MV-4-11 (cell line): ENCODE data around the gene KRT71.
A peak's percentile ranks its signal among the peaks of the same experiment; 100 is the strongest.

Source experiments
- DNase-seq: peaks from one replicate; lab custom pipeline; 2025; lab: John Stamatoyannopoulos, UW

Gene KRT71

DNA sequence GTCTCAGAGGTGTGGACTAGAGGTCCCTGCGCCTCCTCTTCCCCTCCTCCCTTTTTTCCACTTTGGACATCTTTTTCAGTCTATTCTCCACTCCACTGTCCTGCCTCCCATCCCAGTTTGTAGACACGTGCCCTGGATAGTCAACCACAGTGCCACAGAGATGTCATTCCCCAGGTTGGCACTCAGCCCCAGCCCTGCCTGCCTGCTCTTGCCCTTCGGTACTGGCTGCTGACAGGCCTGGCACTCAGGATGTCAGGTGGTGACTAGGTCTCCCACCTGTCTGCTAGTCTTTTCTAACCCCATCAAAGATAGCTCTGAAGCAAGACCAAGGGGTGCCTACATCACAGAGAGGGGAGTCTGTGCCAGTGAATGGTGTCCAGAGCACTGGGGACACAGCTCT lies 15.8 kb downstream of the KRT71 start:
- no peak for DNase-seq

DNA sequence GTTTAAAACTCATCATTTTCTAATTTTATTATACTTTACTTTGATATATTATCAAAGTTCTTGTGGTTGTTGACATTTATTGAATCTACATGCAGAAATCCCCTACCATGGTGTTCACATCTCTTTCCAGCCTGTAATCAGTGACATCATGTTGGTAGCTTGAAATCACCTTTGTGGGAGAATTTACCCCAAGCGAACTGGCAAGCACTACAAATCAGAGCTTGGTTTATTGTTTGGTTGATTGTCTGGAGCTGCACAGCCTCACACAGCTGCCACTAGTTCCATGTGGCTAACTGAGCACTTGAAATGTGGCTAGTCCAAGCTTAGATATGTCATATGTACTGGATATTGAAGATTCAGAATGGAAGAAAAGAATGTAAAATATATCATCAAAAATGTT lies 17.4 kb downstream of the KRT71 start:
- DNase-seq = no peak

DNA sequence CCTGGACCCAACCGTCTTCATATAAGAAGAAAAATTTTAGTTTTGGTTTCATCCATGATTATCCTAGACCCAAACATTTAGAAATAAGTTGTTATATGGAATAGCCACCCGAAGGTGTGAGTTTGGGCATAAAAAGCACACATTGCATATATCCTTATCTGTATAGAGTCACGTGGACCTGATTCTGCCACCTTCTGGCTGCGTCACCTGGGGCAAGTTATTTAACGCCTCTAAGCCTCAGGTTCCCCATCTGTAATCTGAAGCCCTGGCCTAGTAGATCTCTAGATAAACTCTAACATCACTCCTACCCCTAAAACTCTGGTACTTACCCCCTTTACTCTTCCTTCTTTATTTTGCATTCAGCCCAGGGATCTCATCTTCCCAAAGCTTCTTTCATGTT lies 18.5 kb downstream of the KRT71 start:
- no peak for DNase-seq

GRCh38 chr12:52533686-52534470 lies 19.1 kb downstream of the KRT71 start:
- peak; percentile 2 for DNase-seq

- peak; percentile 33 for DNase-seq
Measured at GRCh38 chr12:52532636-52533035, 20.3 kb downstream of the KRT71 start.

GRCh38 chr12:52531566-52532300 lies 21.2 kb downstream of the KRT71 start:
- peak; percentile 93 for DNase-seq

DNA sequence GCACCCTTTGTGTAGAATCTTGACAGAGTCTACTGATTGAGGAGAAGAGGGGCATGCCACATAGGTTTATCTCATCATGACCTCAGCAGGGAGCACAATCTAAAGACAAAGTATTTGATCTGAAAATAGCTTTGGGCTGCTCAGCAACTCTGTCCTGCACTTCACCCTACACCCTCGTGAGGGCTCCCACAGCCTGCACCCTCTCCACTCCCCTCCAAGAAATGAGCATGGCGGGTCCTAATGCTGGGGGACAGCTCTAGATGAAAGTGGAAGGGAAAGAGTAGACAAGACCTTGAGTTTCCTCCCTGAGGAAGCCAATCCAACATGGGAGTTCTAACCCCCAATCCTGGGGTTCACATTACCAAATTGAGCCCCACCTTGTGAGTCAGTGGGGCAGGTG lies 22.0 kb downstream of the KRT71 start:
- DNase-seq = no peak

DNA sequence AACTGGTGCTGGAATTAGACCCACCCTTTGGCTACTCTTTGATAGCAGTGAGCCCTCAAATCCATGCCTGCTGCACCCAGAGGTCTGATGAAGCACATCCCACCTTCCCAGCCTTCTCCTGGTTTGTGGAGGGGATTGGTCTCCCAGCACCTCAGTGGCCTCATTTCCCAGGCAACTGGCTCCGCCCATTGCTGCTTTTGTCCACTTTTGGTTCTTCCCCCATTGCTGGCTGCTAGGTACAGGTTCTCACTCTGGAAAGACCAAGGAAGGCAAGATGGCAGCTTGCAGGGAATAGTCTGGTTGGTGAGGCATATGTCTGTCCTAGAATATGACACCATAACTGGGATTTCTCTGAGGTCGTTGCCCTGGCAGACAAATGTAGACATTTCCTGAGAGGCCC lies 22.6 kb downstream of the KRT71 start:
- DNase-seq = no peak

DNA sequence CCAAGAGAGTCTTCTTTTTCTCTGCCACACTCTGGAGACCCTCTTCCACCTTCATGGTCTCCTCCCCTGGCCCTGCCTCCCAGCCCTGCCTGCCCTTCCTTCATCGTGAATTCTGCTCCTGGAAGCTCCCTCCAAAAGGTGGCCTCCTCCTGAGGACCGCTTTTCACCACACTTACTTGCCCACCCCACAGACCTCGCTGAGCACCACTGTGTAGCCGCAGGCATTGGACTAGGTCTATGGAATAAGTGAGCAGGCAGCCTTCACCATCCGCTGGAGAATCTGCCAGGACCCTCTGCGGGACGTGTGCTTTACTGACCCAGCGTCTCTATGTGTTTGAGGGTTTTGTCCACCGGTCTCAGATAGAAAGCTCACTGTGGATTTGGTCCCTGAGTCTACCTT lies 23.1 kb downstream of the KRT71 start:
- DNase-seq = no peak

DNA sequence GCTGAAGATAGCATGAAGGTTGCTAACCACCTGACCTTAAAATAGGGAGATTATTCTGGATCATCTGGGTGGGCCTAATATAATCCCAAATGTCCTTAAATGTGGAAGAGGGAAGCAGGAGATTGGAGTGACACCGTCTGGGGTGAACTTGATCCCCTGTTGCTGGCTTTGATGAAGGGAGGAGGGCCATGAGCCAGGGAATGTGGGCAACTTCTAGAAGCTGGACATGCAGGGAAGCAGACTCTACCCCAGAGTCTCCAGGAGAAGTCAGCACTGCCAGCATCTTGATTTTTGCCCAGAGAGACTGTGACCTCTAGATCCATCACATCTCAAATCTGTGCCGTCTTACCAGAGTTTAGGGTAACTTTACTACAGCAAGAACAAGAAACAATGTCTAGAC lies 23.5 kb downstream of the KRT71 start:
- DNase-seq = no peak

DNA sequence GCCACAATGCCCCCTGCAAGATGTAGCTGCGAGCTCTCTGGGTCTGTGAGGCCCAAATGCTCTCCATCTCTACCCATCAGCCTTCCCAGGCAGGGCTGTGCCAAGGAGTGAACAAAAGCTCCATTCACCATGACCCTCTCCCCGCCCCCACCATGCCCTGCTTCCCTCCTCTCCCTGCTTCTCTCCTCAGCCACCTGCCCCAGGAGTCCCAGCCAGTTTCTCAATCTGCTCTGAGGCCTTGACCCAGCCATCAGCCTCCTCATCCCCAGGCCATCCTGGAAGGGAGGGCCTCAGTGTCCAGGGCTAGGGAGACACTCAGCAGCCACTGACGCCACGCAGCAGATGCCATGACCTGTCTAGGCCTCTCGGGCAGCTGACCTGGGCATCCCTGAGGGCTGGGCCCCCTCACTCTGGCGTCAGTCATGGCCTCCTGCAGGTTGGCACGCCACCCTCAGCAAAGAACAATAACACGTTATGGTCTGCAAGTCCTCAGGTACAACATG lies 24.3 kb downstream of the KRT71 start:
- no peak for DNase-seq

GRCh38 chr12:52527121-52527800 lies 25.7 kb downstream of the KRT71 start:
- no peak for DNase-seq

DNA sequence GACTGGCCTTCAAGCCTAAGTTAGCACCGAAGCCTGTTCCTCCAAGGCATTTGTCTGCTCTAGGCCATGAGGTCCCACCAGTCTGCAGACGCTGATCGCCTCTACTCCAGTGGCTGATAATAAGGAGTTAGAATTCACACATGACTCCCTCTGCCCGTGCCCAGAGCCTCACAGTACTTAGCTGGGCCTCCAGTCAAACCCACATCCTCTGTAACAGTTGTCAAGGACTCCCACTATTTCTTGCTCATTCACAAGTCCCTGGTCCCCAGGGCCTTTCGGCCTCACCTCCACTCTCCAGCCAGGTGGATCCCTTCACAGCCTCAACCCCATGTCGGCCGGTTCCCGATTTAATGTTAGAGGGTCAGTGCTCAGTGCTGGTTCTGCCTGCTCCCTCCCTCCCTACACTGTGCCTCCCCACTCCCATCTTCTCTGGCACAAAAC lies 26.4 kb downstream of the KRT71 start:
- DNase-seq = no peak

DNA sequence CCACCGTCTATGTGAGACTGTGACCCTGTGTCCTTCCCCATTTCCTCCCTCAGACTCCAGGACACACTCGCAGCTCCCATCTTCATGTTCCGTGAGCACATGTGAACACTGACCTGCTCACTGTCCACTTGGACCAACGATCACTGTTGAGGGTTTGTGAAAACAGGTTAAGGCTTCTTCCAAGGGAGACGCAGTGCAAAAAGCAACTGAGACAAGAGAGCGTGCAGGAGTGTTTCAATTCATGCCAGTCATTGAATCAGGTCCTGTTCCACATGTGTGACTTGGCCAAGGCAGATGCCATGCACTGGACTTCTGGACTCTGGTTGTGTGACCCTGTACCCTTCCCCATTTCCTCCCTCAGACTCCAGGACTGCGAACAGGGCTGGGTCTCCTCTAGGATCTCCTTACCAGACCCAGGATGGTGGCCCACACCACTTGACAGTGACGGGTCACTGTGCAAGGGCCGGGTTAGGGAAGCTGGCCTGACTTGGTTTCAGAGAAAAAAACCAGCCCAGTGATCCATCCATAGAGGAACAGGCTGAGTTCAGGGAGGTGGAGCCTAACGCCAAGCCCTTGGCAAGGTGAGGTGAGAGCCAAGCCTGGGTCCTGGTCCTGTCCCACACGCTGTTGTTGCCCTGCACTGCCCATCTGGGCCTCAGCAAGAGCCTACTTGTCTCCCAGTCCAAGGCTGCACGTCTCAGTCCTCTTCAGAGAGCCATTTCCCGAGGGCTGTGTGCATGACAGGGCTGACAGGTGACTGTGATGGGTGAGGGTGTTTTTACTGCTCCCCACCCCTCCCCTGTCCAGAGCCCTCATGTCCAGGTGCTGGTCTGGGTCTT lies 27.1 kb downstream of the KRT71 start:
- DNase-seq = no peak

DNA sequence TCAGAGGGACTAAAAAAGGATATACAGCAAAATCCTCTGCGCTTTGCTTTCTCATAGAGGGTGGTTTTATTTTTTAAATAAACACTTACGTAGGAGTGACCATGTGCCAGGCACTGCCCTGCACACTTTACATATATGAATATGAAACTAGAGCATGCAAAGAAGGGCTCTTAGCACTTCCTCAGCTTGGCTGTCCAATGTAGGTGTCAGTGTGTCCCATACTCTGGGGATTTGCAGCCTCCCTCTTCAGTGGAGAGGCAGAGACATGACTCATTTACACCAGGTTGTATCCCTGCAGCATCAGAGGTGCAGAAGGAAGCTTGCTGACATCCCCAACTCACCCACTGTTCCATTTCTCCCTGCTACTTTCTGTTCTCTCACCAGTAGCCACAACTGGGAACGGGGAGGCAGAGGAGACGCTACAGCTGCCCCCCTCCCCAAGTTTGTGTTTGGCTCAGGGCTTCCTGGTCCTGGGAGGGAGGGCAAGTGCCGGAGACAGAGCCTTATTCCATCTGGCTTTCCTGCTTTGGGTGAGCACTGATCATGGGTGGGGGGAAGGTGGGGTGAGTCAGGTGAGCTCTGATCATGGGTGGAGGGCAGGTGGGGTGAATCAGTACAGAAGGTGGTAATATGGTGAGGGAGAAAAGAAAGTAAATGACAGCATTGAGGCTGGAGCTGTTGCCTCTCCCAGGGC lies 27.9 kb downstream of the KRT71 start:
- DNase-seq = no peak

GRCh38 chr12:52524241-52524897 lies 28.6 kb downstream of the KRT71 start:
- no peak for DNase-seq

DNA sequence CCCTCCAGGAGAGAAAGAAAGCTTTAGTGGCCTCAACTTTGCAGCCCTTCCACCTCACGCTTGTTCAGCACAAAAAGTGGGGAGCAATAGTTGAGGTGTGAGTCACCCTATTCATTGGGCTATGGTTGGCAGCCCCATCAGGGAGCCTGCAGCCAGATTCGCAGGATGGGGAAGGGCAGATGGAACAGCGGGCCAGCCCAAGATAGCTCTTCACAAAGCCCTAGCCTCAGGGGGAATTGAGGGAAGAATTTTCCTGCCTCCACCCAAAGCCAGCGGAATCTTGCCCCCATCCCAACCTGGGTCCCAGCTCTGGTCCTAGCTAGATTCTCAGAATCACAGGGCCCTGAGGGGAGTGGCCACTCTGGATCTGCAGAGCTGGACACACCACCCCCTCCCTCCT lies 29.1 kb downstream of the KRT71 start:
- no peak for DNase-seq

DNA sequence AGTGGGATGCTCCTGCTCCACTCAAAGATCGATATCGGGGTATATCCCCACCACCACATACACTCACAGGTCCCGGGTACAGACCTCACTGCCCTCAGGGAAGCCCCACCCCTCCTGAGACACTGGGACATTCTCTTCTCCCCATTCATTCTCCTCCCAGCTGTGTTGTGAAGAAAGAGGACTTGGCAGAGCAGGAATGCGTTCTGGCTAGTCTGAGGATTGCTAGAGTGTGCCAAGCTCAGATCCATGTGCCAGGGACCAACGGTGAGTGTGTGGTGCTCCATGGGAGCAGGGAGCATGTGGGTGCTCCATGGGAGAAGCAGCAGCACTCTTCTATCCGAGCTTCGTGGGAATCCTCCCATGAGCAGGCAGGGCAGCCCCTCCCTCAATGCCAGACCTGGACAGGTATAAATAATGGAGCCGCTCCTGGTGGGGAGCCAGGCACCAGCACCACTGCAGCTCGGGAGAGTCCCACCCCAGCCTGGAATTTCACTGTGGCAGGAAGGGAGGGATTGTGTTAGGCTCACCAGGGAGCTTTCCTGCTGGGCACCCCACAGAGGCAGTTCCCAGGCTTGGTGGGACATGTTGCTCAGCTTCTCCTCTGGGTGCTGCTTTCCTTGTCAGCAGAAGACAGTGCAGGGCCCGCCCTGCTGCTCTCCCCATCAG lies 30.5 kb downstream of the KRT71 start:
- no peak for DNase-seq

DNA sequence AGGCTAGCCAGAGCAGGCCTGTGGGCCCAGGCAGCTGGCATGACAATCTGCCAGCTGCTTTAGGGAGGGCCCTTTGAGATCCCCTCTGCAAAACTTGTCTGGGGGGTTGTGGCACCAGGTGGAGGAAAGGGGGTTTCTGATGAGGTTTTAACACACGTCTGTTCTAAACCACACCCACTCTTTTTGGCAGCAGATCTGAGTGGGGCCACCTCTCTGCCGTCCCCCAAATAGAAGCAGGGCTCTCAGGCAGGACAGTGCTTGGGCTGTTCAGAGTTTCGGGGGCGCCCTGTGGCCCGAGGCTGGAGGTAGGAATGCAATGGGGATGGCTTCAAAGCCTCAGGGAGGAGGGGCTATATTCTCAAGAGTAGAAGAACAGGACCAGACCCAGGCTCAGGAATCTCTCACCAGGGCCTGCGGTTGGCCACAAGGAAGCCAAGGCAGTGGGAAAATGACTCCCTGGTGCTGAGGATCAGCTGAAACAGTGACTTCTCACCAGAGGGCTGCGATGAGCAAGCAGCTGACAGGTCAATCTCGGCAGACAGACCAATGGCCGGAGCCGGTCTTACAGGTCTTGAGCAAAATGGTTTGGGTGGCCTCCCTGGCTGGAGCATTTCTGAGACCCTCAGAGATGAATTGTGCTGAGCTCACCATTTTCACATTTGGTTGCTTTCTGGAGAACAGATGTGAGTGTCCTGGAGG lies 31.2 kb downstream of the KRT71 start:
- DNase-seq = no peak

DNA sequence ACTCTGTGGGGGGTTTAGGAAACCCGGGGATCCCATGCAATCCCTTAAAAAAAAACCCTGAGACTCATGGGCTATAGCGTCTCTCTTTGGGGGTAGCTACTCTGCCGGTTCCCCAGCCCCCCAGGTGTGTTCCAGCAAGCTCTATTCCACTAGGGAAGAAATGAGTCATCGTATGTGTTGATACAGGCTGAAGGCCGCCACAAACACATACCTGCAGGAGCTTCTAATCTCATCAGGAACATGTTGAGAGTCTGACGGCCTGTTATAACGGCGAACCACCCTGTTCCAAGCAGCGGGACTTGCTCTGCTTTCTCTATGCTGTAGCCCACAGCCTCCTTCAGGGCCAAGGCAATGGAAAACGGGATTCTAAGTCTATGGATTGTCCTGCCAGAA lies 31.8 kb downstream of the KRT71 start:
- DNase-seq = no peak
